Activated CD4-positive, alpha-beta memory T cell treated with anti-CD3 and anti-CD28 coated beads for 36 hours (primary cell): ENCODE measurements around the gene CTIF. TPM values are rescaled to one million over a fixed set of nuclear protein-coding genes. Genes with fewer than 3 reads are reported as not detected.
A peak's percentile ranks its signal among the peaks of the same experiment; 100 is the strongest.
"Not testable (repeated sequence)": the region's sequence is repeated elsewhere in the genome, so short reads cannot be mapped to it uniquely, and the experiment has no call there.

Source experiments
- CTCF ChIA-PET: fragments of 350-600 bp; sonication (Branson Sonifier 250); formaldehyde crosslinking; loops from one replicate; lab custom pipeline; 2021; ENCODE audit warnings: antibody characterized with exemption, inconsistent platforms; lab: Charles Lee
- POLR2A ChIA-PET: fragments of 350-600 bp; sonication (Branson Sonifier 250); formaldehyde crosslinking; loops from one replicate; lab custom pipeline; 2021; ENCODE audit warnings: antibody characterized with exemption; lab: Charles Lee
- DNase-seq: peaks from one replicate; pipeline ENCODE4 v3.0.0-alpha.2; 2020
- H3K27ac Mint-ChIP-seq: one replicate; pipeline ENCODE4 v1.8.0; 2021; ENCODE audit warnings: mixed read lengths
- H3K27me3 Mint-ChIP-seq: one replicate; pipeline ENCODE4 v1.8.0; 2021; ENCODE audit warnings: mixed read lengths
- H3K36me3 Mint-ChIP-seq: one replicate; pipeline ENCODE4 v1.8.0; 2021; ENCODE audit warnings: mixed read lengths
- H3K4me1 Mint-ChIP-seq: one replicate; pipeline ENCODE4 v1.8.0; 2021; ENCODE audit warnings: low read depth, mixed read lengths
- H3K4me3 Mint-ChIP-seq: one replicate; pipeline ENCODE4 v1.8.0; 2021; ENCODE audit warnings: mild to moderate bottlenecking, mixed read lengths
- H3K9me3 Mint-ChIP-seq: one replicate; pipeline ENCODE4 v1.8.0; 2021; ENCODE audit warnings: mixed read lengths
- intact Hi-C: fragments of 100-400 bp; cut with micrococcal nuclease; formaldehyde crosslinking; loops from one replicate; pipeline ENCODE4 v1.15.1; 2023
- total RNA-seq, 2 experiments: library from RNA; stranded (reverse); gene quantifications; one replicate each; pipeline ENCODE4 v1.2.3, GENCODE V29; 2021

Gene CTIF
- total RNA-seq, 2 experiments from 2014 or later, result 4.6 to 5.8 TPM

- POLR2A ChIA-PET, result no interaction called here
- intact Hi-C loops, result no loop called here
- no peaks in the 10 kb centered on the region for H3K9me3 Mint-ChIP-seq
- H3K4me1 Mint-ChIP-seq, result peaks cover 45% of the 10 kb centered on the region
- DNase-seq, result peak; percentile 38
- H3K4me3 Mint-ChIP-seq, result no peak overlapping the region
- H3K27ac Mint-ChIP-seq, result peak overlapping the region; percentile 40
- no peaks in the 10 kb centered on the region for H3K36me3 Mint-ChIP-seq
- CTCF ChIA-PET, result no interaction called here
- H3K27me3 Mint-ChIP-seq, result no peaks in the 10 kb centered on the region
These were observed 267.9 kb downstream of the CTIF start for GRCh38 chr18:48806551-48807261.

GRCh38 chr18:48808476-48808875, 269.6 kb downstream of the CTIF start:
- Mint-ChIP-seq H3K27ac (no peak overlapping the region), H3K4me3 (no peak overlapping the region), H3K36me3 (no peaks in the 10 kb centered on the region), H3K27me3 (no peaks in the 10 kb centered on the region), H3K4me1 (peaks cover 41% of the 10 kb centered on the region), H3K9me3 (no peaks in the 10 kb centered on the region)
- ChIA-PET POLR2A (no interaction called here), CTCF (no interaction called here)
- intact Hi-C loops, result no loop called here
- DNase-seq, result no peak

GRCh38 chr18:48809365-48809764, 270.5 kb downstream of the CTIF start:
- no peak for DNase-seq
- H3K4me3 Mint-ChIP-seq, result no peak overlapping the region
- H3K36me3 Mint-ChIP-seq, result no peaks in the 10 kb centered on the region
- no peak overlapping the region for H3K27ac Mint-ChIP-seq
- CTCF ChIA-PET, result no interaction called here
- H3K4me1 Mint-ChIP-seq, result peaks cover 48% of the 10 kb centered on the region
- H3K9me3 Mint-ChIP-seq, result no peaks in the 10 kb centered on the region
- H3K27me3 Mint-ChIP-seq, result no peaks in the 10 kb centered on the region
- intact Hi-C loops, result no loop called here
- POLR2A ChIA-PET, result no interaction called here

- intact Hi-C loops, result no loop called here
- Mint-ChIP-seq H3K9me3 (no peaks in the 10 kb centered on the region), H3K27ac (no peak overlapping the region), H3K27me3 (no peaks in the 10 kb centered on the region), H3K36me3 (no peaks in the 10 kb centered on the region), H3K4me3 (no peak overlapping the region), H3K4me1 (peaks cover 53% of the 10 kb centered on the region)
- CTCF ChIA-PET, result no interaction called here
- no peak for DNase-seq
- POLR2A ChIA-PET, result interaction anchor here (1.6 kb wide), 1 partner anchor 24 kb away, joined by 3 read pairs; no protein-coding TSS in a partner anchor
These were observed 272.0 kb downstream of the CTIF start for GRCh38 chr18:48810805-48811204.

- Mint-ChIP-seq H3K27me3 (no peaks in the 10 kb centered on the region), H3K4me3 (no peak overlapping the region), H3K4me1 (peaks cover 56% of the 10 kb centered on the region), H3K9me3 (no peaks in the 10 kb centered on the region), H3K27ac (no peak overlapping the region), H3K36me3 (no peaks in the 10 kb centered on the region)
- DNase-seq, result no peak
- intact Hi-C loops, result no loop called here
- ChIA-PET POLR2A (interaction anchor here (1.6 kb wide), 1 partner anchor 23 kb away, joined by 3 read pairs; no protein-coding TSS in a partner anchor), CTCF (no interaction called here)
These were observed 272.6 kb downstream of the CTIF start for GRCh38 chr18:48811401-48811800.

GRCh38 chr18:48811977-48812451, 273.2 kb downstream of the CTIF start:
- H3K4me3 Mint-ChIP-seq, result not testable (repeated sequence)
- POLR2A ChIA-PET, result interaction anchor here (1.2 to 1.6 kb wide), 2 partner anchors 11 to 23 kb away, joined by 3 to 8 read pairs; no protein-coding TSS in a partner anchor
- peaks cover 54% of the 10 kb centered on the region for H3K4me1 Mint-ChIP-seq

GRCh38 chr18:48813321-48813720, 274.5 kb downstream of the CTIF start:
- no peaks in the 10 kb centered on the region for H3K9me3 Mint-ChIP-seq
- H3K27me3 Mint-ChIP-seq, result no peaks in the 10 kb centered on the region
- peak; percentile 8 for DNase-seq
- intact Hi-C loops, result no loop called here
- H3K4me3 Mint-ChIP-seq, result no peak overlapping the region
- POLR2A ChIA-PET, result interaction anchor here (0.6 to 4.7 kb wide), 2 partner anchors 11 to 21 kb away, joined by 3 to 30 read pairs; no protein-coding TSS in a partner anchor
- H3K4me1 Mint-ChIP-seq, result peaks cover 49% of the 10 kb centered on the region
- H3K36me3 Mint-ChIP-seq, result no peaks in the 10 kb centered on the region
- peak overlapping the region; percentile 19 for H3K27ac Mint-ChIP-seq
- CTCF ChIA-PET, result interaction anchor here (1.2 kb wide), 1 partner anchor 12 kb away, joined by 4 read pairs; no protein-coding TSS in a partner anchor

More at GRCh38 chr18:48811977-48812451, 273.2 kb downstream of the CTIF start:
- intact Hi-C loops, result loop anchor here (1.0 kb wide), 1 partner anchor 22 kb away; no protein-coding TSS in a partner anchor
- not testable (repeated sequence) for H3K27me3 Mint-ChIP-seq, H3K36me3 Mint-ChIP-seq, H3K9me3 Mint-ChIP-seq
- DNase-seq, result peak; percentile 61
- H3K27ac Mint-ChIP-seq, result peak overlapping the region; percentile 40
- CTCF ChIA-PET, result interaction anchor here (0.9 kb wide), 1 partner anchor 11 kb away, joined by 3 read pairs; no protein-coding TSS in a partner anchor

GRCh38 chr18:48813833-48814489, 275.1 kb downstream of the CTIF start:
- intact Hi-C loops, result no loop called here
- Mint-ChIP-seq H3K4me3 (no peak overlapping the region), H3K27me3 (no peaks in the 10 kb centered on the region), H3K9me3 (no peaks in the 10 kb centered on the region), H3K27ac (peak overlapping the region; percentile 80), H3K36me3 (no peaks in the 10 kb centered on the region), H3K4me1 (peaks cover 49% of the 10 kb centered on the region)
- DNase-seq, result peak; percentile 37
- CTCF ChIA-PET, result interaction anchor here (1.2 kb wide), 1 partner anchor 13 kb away, joined by 4 read pairs; no protein-coding TSS in a partner anchor
- POLR2A ChIA-PET, result interaction anchor here (1.8 to 4.7 kb wide), 2 partner anchors 20 to 55 kb away, joined by 6 to 30 read pairs; no protein-coding TSS in a partner anchor

- DNase-seq, result peak; percentile 38
- Mint-ChIP-seq H3K27ac (peak overlapping the region; percentile 80), H3K4me1 (peaks cover 52% of the 10 kb centered on the region), H3K9me3 (no peaks in the 10 kb centered on the region), H3K4me3 (no peak overlapping the region), H3K27me3 (no peaks in the 10 kb centered on the region), H3K36me3 (no peaks in the 10 kb centered on the region)
- ChIA-PET POLR2A (interaction anchor here (1.2 to 4.7 kb wide), 3 partner anchors 13 to 54 kb away, joined by 5 to 30 read pairs (median 6); no protein-coding TSS in a partner anchor), CTCF (no interaction called here)
- intact Hi-C loops, result loop anchor here (1.0 kb wide), 2 partner anchors 13 to 55 kb away; no protein-coding TSS in a partner anchor
These were observed 275.8 kb downstream of the CTIF start for GRCh38 chr18:48814490-48815178.

GRCh38 chr18:48815179-48815515, 276.3 kb downstream of the CTIF start:
- intact Hi-C loops, result loop anchor here (1.0 kb wide), 2 partner anchors 14 to 54 kb away; no protein-coding TSS in a partner anchor
- CTCF ChIA-PET, result no interaction called here
- peak; percentile 10 for DNase-seq
- no peaks in the 10 kb centered on the region for H3K36me3 Mint-ChIP-seq
- H3K4me1 Mint-ChIP-seq, result peaks cover 54% of the 10 kb centered on the region
- peak overlapping the region; percentile 34 for H3K27ac Mint-ChIP-seq
- no peaks in the 10 kb centered on the region for H3K27me3 Mint-ChIP-seq
- H3K4me3 Mint-ChIP-seq, result no peak overlapping the region
- POLR2A ChIA-PET, result interaction anchor here (1.2 to 4.7 kb wide), 3 partner anchors 14 to 53 kb away, joined by 5 to 30 read pairs (median 6); no protein-coding TSS in a partner anchor
- H3K9me3 Mint-ChIP-seq, result no peaks in the 10 kb centered on the region

GRCh38 chr18:48815581-48816324, 276.9 kb downstream of the CTIF start:
- H3K27me3 Mint-ChIP-seq, result no peaks in the 10 kb centered on the region
- peaks cover 59% of the 10 kb centered on the region for H3K4me1 Mint-ChIP-seq
- H3K27ac Mint-ChIP-seq, result peak overlapping the region; percentile 43
- intact Hi-C loops, result loop anchor here (1.0 kb wide), 2 partner anchors 14 to 54 kb away; no protein-coding TSS in a partner anchor
- H3K9me3 Mint-ChIP-seq, result no peaks in the 10 kb centered on the region
- peak; percentile 50 for DNase-seq
- no peaks in the 10 kb centered on the region for H3K36me3 Mint-ChIP-seq
- H3K4me3 Mint-ChIP-seq, result no peak overlapping the region
- POLR2A ChIA-PET, result interaction anchor here (1.0 to 4.7 kb wide), 5 partner anchors 14 to 53 kb away, joined by 3 to 30 read pairs (median 5); no protein-coding TSS in a partner anchor
- CTCF ChIA-PET, result no interaction called here
